OCI-LY1 (cell line): ENCODE measurements around the gene PDE3A.

Experiments used
- H2AFZ ChIP-seq: fragments of 200-600 bp; sonication (generic), shearing (Covaris generic); 2 replicates; pipeline ENCODE4 v1.6.0; 2014; ENCODE audit warnings: antibody characterized with exemption, mild to moderate bottlenecking, low read length
- H3F3A ChIP-seq: fragments of 200-600 bp; sonication (generic), shearing (Covaris generic); 2 replicates; pipeline ENCODE4 v1.6.0; 2014; ENCODE audit warnings: mild to moderate bottlenecking, antibody characterized with exemption, low read length, moderate library complexity; ENCODE audit not compliant: insufficient read depth
- H3K27ac ChIP-seq: fragments of 200-600 bp; sonication (generic); 2 replicates; pipeline ENCODE4 v1.5.1; 2014; ENCODE audit warnings: low read length, mixed run types, mild to moderate bottlenecking, low read depth; ENCODE audit not compliant: poor library complexity, severe bottlenecking
- H3K27me3 ChIP-seq: fragments of 200-600 bp; sonication (generic); 2 replicates; pipeline ENCODE4 v1.6.0; 2014; ENCODE audit warnings: antibody characterized with exemption, mild to moderate bottlenecking, low read length, moderate library complexity; ENCODE audit not compliant: insufficient read depth
- H3K36me3 ChIP-seq: fragments of 200-600 bp; sonication (generic); 2 replicates; pipeline ENCODE4 v1.6.1; 2014; ENCODE audit warnings: mild to moderate bottlenecking, antibody characterized with exemption, low read length, moderate library complexity, mixed read lengths; ENCODE audit not compliant: insufficient read depth
- H3K4me1 ChIP-seq: fragments of 200-600 bp; sonication (generic); 2 replicates; pipeline ENCODE4 v1.5.1; 2014; ENCODE audit warnings: mild to moderate bottlenecking, low read length, moderate library complexity; ENCODE audit not compliant: insufficient read depth, severe bottlenecking
- H3K4me2 ChIP-seq: fragments of 200-600 bp; sonication (generic), shearing (Covaris generic); 2 replicates; pipeline ENCODE4 v1.6.1; 2014; ENCODE audit warnings: low read length
- H3K4me3 ChIP-seq: fragments of 200-600 bp; sonication (generic); 2 replicates; pipeline ENCODE4 v1.5.1; 2014; ENCODE audit warnings: low read length, low read depth, mild to moderate bottlenecking, mixed read lengths; ENCODE audit not compliant: poor library complexity, severe bottlenecking
- H3K79me2 ChIP-seq: fragments of 200-600 bp; shearing (Covaris generic); 2 replicates; pipeline ENCODE4 v1.6.1; 2016; ENCODE audit warnings: mixed run types, low read length, mixed read lengths; ENCODE audit not compliant: insufficient read depth
- H3K9ac ChIP-seq: fragments of 200-600 bp; sonication (generic), shearing (Covaris generic); 2 replicates; pipeline ENCODE4 v1.6.1; 2014; ENCODE audit warnings: mild to moderate bottlenecking, low read length, mixed read lengths
- H3K9me2 ChIP-seq: fragments of 200-600 bp; sonication (generic), shearing (Covaris generic); 2 replicates; pipeline ENCODE4 v1.6.1; 2014; ENCODE audit warnings: low read depth, mild to moderate bottlenecking, low read length, mixed read lengths
- H3K9me3 ChIP-seq: fragments of 200-600 bp; shearing (Covaris generic); 2 replicates; pipeline ENCODE4 v1.6.1; 2014; ENCODE audit warnings: low read length, mixed read lengths
- H4K20me1 ChIP-seq: fragments of 200-600 bp; sonication (generic), shearing (Covaris generic); 2 replicates; pipeline ENCODE4 v1.6.0; 2016; ENCODE audit warnings: mild to moderate bottlenecking, low read length; ENCODE audit not compliant: insufficient read depth
- CTCF ChIP-seq: fragments of 200-600 bp; sonication (generic), shearing (Covaris generic); IDR thresholded peaks from 2 replicates; pipeline ENCODE4 v1.5.1; 2017; ENCODE audit warnings: mild to moderate bottlenecking, antibody characterized with exemption, low read length, moderate library complexity, mixed read lengths
- EZH2 ChIP-seq: fragments of 200-600 bp; sonication (generic), shearing (Covaris generic); IDR thresholded peaks from 2 replicates; pipeline ENCODE4 v1.8.0; 2017; ENCODE audit warnings: borderline replicate concordance, mixed run types, mild to moderate bottlenecking, antibody characterized with exemption, low read length, moderate library complexity, mixed read lengths

PDE3A gene

GRCh38 chr12:20473133-20473532 lies 104.8 kb downstream of the PDE3A start:
- H3K27me3 ChIP-seq: no peaks in the 10 kb centered on the region
- no peaks in the 10 kb centered on the region for H3K9me2 ChIP-seq
- no peak overlapping the region for H3K27ac ChIP-seq
- no peaks in the 10 kb centered on the region for H3K79me2 ChIP-seq
- H3K36me3 ChIP-seq: no peaks in the 10 kb centered on the region
- H3K9me3 ChIP-seq: no peaks in the 10 kb centered on the region
- no peak overlapping the region for H3K4me3 ChIP-seq
- H3F3A ChIP-seq: no peaks in the 10 kb centered on the region
- no peaks in the 10 kb centered on the region for H3K4me1 ChIP-seq
- H3K4me2 ChIP-seq: no peak overlapping the region
- H2AFZ ChIP-seq: no peak overlapping the region
- no peaks in the 10 kb centered on the region for H4K20me1 ChIP-seq
- no peak overlapping the region for H3K9ac ChIP-seq
- TF ChIP-seq CTCF: no peak
- TF ChIP-seq EZH2: no peak

DNA sequence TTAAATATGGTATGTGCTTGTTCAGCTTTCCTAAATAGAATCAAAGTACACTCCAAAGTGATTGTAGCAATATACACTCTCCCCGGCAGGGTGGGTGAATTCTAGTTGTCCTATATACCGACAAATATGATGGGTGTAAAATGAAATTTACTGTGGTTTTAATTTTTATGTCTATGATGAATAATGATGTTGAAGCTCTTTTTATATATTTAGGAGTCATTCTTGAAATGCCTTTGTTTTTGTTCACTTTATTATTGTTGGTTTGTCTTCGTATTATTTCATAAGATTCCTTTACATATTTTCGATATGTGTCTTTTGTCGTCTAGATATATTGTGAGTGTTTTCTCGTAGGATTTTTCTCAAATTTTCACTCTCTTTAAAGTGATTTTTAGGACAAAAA lies 105.7 kb downstream of the PDE3A start:
- TF ChIP-seq EZH2 (no peak), CTCF (no peak)
- no peaks in the 10 kb centered on the region for H3K4me1 ChIP-seq

GRCh38 chr12:20474443-20474842 lies 106.1 kb downstream of the PDE3A start:
- Histone ChIP-seq H3K27me3 (no peaks in the 10 kb centered on the region), H2AFZ (no peak overlapping the region), H3F3A (no peaks in the 10 kb centered on the region), H3K36me3 (no peaks in the 10 kb centered on the region), H3K27ac (no peak overlapping the region), H3K79me2 (no peaks in the 10 kb centered on the region), H4K20me1 (no peaks in the 10 kb centered on the region), H3K9me3 (no peaks in the 10 kb centered on the region), H3K9ac (no peak overlapping the region), H3K4me2 (no peak overlapping the region), H3K4me3 (no peak overlapping the region), H3K4me1 (no peaks in the 10 kb centered on the region), H3K9me2 (no peaks in the 10 kb centered on the region)
- TF ChIP-seq EZH2 (no peak), CTCF (no peak)

More for the DNA sequence above, 105.7 kb downstream of the PDE3A start:
- Histone ChIP-seq H3K9ac (no peak overlapping the region), H3K9me3 (no peaks in the 10 kb centered on the region), H3K4me2 (no peak overlapping the region), H3F3A (no peaks in the 10 kb centered on the region), H3K4me3 (no peak overlapping the region), H2AFZ (no peak overlapping the region), H3K9me2 (no peaks in the 10 kb centered on the region), H3K36me3 (no peaks in the 10 kb centered on the region), H3K27me3 (no peaks in the 10 kb centered on the region), H3K27ac (no peak overlapping the region), H3K79me2 (no peaks in the 10 kb centered on the region), H4K20me1 (no peaks in the 10 kb centered on the region)
